Measurements from ENCODE around the gene C2orf76.
A peak's percentile ranks its signal among the peaks of the same experiment; 100 is the strongest.
"Not testable (repeated sequence)": the region's sequence is repeated elsewhere in the genome, so short reads cannot be mapped to it uniquely, and the experiment has no call there.

Gene C2orf76

GRCh38 chr2:119377294-119377992 is 10.8 kb upstream of the C2orf76 start:
- no peak for DNase-seq

GRCh38 chr2:119376810-119377209 is 10.2 kb upstream of the C2orf76 start:
- DNase-seq = no peak

GRCh38 chr2:119376406-119376805 is 9.8 kb upstream of the C2orf76 start:
- not testable (repeated sequence) for DNase-seq

- DNase-seq = not testable (repeated sequence)
These were observed 7.5 kb upstream of the C2orf76 start for GRCh38 chr2:119373907-119374745.

GRCh38 chr2:119372778-119373568 is 6.3 kb upstream of the C2orf76 start:
- no peak for DNase-seq

- no peak for DNase-seq
These were observed 4.5 kb upstream of the C2orf76 start for GRCh38 chr2:119371111-119371510.

GRCh38 chr2:119369845-119370244 is 3.2 kb upstream of the C2orf76 start:
- no peak for DNase-seq

GRCh38 chr2:119367472-119368099 is 952 bp upstream of the C2orf76 start:
- peak; percentile 32 for DNase-seq

GRCh38 chr2:119366161-119366648 is 429 bp downstream of the C2orf76 start:
- no peak for DNase-seq

GRCh38 chr2:119365436-119365835 is 1.2 kb downstream of the C2orf76 start:
- no peak for DNase-seq

- DNase-seq = no peak
These were observed 1.8 kb downstream of the C2orf76 start for GRCh38 chr2:119364798-119365197.

- DNase-seq = no peak
These were observed 6.1 kb downstream of the C2orf76 start for GRCh38 chr2:119360423-119360966.

- DNase-seq = no peak
These were observed 6.9 kb downstream of the C2orf76 start for GRCh38 chr2:119359774-119360173.

GRCh38 chr2:119354860-119355259 is 11.8 kb downstream of the C2orf76 start:
- no peak for DNase-seq

- DNase-seq = no peak
These were observed 14.3 kb downstream of the C2orf76 start for GRCh38 chr2:119352357-119352756.

- DNase-seq = no peak
These were observed 16.2 kb downstream of the C2orf76 start for GRCh38 chr2:119350311-119350998.

GRCh38 chr2:119349289-119349688 is 17.3 kb downstream of the C2orf76 start:
- DNase-seq = no peak

- DNase-seq = no peak
These were observed 24.9 kb downstream of the C2orf76 start for GRCh38 chr2:119341684-119342083.

GRCh38 chr2:119339562-119339923 is 27.1 kb downstream of the C2orf76 start:
- no peak for DNase-seq

GRCh38 chr2:119338826-119339561 is 27.6 kb downstream of the C2orf76 start:
- DNase-seq = peak; percentile 57

GRCh38 chr2:119338272-119338671 is 28.4 kb downstream of the C2orf76 start:
- DNase-seq = peak; percentile 4

Data from inflammatory macrophage treated with lipopolysaccharide for 4 hours (primary cell).